Measurements from ENCODE around the gene PEDS1.

DNA sequence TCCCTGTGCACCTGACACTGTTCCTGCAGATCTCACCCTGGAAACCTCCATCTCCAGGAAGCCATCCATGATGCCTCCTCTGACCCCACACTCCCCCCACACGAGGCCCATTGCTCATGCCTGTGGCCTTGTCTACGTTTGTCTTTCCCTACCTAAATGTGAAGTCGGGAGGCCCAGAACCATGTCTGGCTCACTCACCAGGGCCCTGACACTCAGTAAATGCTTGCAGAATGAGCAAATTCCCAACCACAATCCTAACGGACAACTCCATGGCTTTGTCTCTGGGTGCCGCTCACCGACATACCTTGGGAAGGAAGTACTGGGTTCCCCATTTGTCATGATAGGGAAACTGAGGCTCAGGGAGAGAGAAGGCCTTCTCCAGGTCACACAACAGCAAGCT, 7.3 kb downstream of the PEDS1 start:
- TF ChIP-seq POLR2AphosphoS5 (IDR thresholded peaks at IDR 0.05): no peak
- TF ChIP-seq, protein P1, sequence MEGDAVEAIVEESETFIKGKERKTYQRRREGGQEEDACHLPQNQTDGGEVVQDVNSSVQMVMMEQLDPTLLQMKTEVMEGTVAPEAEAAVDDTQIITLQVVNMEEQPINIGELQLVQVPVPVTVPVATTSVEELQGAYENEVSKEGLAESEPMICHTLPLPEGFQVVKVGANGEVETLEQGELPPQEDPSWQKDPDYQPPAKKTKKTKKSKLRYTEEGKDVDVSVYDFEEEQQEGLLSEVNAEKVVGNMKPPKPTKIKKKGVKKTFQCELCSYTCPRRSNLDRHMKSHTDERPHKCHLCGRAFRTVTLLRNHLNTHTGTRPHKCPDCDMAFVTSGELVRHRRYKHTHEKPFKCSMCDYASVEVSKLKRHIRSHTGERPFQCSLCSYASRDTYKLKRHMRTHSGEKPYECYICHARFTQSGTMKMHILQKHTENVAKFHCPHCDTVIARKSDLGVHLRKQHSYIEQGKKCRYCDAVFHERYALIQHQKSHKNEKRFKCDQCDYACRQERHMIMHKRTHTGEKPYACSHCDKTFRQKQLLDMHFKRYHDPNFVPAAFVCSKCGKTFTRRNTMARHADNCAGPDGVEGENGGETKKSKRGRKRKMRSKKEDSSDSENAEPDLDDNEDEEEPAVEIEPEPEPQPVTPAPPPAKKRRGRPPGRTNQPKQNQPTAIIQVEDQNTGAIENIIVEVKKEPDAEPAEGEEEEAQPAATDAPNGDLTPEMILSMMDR (IDR thresholded peaks at IDR 0.05): no peak
- no peak for TF ChIP-seq POLR2A (IDR thresholded peaks at IDR 0.05)
